ENCODE data around the gene SLC2A6. TPM values are rescaled to one million over a fixed set of nuclear protein-coding genes. Genes with fewer than 3 reads are reported as not detected.

Gene SLC2A6
- total and polyA plus RNA-seq, 2 donors from 2014 or later = 2.5 to 5.8 TPM

GRCh38 chr9:133517711-133518110, 38.8 kb upstream of the SLC2A6 start:
- DNase-seq = peak in 1 of 5 donors; percentile 37
- no peaks in the 10 kb centered on the region for H3K27me3 ChIP-seq (ENCODE audit: control insufficient read depth, insufficient read depth, low read length)
- FAIRE-seq = no peak
- H3K4me3 ChIP-seq (ENCODE audit: low read length in 3 of 3) = no peak overlapping the region
- H3K9ac ChIP-seq (ENCODE audit: low read length in 3 of 3) = no peak overlapping the region
- peaks cover 0 to 21% (median 9%) of the 10 kb centered on the region in 3 donors for H3K4me1 ChIP-seq (ENCODE audit: control insufficient read depth in 2 of 3, insufficient read depth in 2 of 3, low read depth in 1 of 3, low read length in 3 of 3)
- no peaks in the 10 kb centered on the region for H3K36me3 ChIP-seq (ENCODE audit: control insufficient read depth in 2 of 3, insufficient read depth in 3 of 3, low read length in 3 of 3)
- TF ChIP-seq, protein P1, sequence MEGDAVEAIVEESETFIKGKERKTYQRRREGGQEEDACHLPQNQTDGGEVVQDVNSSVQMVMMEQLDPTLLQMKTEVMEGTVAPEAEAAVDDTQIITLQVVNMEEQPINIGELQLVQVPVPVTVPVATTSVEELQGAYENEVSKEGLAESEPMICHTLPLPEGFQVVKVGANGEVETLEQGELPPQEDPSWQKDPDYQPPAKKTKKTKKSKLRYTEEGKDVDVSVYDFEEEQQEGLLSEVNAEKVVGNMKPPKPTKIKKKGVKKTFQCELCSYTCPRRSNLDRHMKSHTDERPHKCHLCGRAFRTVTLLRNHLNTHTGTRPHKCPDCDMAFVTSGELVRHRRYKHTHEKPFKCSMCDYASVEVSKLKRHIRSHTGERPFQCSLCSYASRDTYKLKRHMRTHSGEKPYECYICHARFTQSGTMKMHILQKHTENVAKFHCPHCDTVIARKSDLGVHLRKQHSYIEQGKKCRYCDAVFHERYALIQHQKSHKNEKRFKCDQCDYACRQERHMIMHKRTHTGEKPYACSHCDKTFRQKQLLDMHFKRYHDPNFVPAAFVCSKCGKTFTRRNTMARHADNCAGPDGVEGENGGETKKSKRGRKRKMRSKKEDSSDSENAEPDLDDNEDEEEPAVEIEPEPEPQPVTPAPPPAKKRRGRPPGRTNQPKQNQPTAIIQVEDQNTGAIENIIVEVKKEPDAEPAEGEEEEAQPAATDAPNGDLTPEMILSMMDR (IDR thresholded peaks at IDR 0.05; ENCODE audit: borderline replicate concordance, extremely low read depth, insufficient read depth) = no peak
- H3K27ac ChIP-seq (ENCODE audit: low read depth in 2 of 2, low read length in 2 of 2) = no peak overlapping the region
- intact Hi-C loops (cut with DNase I) = no loop called here
- H3K9me3 ChIP-seq (ENCODE audit: control insufficient read depth in 2 of 3, insufficient read depth in 1 of 3, low read length in 3 of 3) = no peaks in the 10 kb centered on the region

GRCh38 chr9:133516961-133517350, 38.1 kb upstream of the SLC2A6 start:
- TF ChIP-seq, protein P1 (IDR thresholded peaks at IDR 0.05; ENCODE audit: borderline replicate concordance, extremely low read depth, insufficient read depth) = no peak
- Histone ChIP-seq H3K4me3 (ENCODE audit: low read length in 3 of 3) (no peak overlapping the region), H3K27ac (ENCODE audit: low read depth in 2 of 2, low read length in 2 of 2) (no peak overlapping the region), H3K27me3 (ENCODE audit: control insufficient read depth, insufficient read depth, low read length) (no peaks in the 10 kb centered on the region), H3K9me3 (ENCODE audit: control insufficient read depth in 2 of 3, insufficient read depth in 1 of 3, low read length in 3 of 3) (no peaks in the 10 kb centered on the region), H3K36me3 (ENCODE audit: control insufficient read depth in 2 of 3, insufficient read depth in 3 of 3, low read length in 3 of 3) (no peaks in the 10 kb centered on the region), H3K9ac (ENCODE audit: low read length in 3 of 3) (no peak overlapping the region), H3K4me1 (ENCODE audit: control insufficient read depth in 2 of 3, insufficient read depth in 2 of 3, low read depth in 1 of 3, low read length in 3 of 3) (peaks cover 0 to 24% (median 9%) of the 10 kb centered on the region in 3 donors)
- intact Hi-C loops (cut with DNase I) = no loop called here
- FAIRE-seq = no peak
- DNase-seq = peak in 1 of 5 donors; percentile 39

- no peak overlapping the region for H3K4me3 ChIP-seq (ENCODE audit: low read length in 3 of 3)
- DNase-seq (peak in 1 of 5 donors; percentile 62), FAIRE-seq (no peak)
- H3K9me3 ChIP-seq (ENCODE audit: control insufficient read depth in 2 of 3, insufficient read depth in 1 of 3, low read length in 3 of 3) = no peaks in the 10 kb centered on the region
- H3K27me3 ChIP-seq (ENCODE audit: control insufficient read depth, insufficient read depth, low read length) = no peaks in the 10 kb centered on the region
- H3K4me1 ChIP-seq (ENCODE audit: control insufficient read depth in 2 of 3, insufficient read depth in 2 of 3, low read depth in 1 of 3, low read length in 3 of 3) = peaks cover 0 to 18% (median 9%) of the 10 kb centered on the region in 3 donors
- H3K27ac ChIP-seq (ENCODE audit: low read depth in 2 of 2, low read length in 2 of 2) = no peak overlapping the region
- H3K9ac ChIP-seq (ENCODE audit: low read length in 3 of 3) = no peak overlapping the region
- no peaks in the 10 kb centered on the region for H3K36me3 ChIP-seq (ENCODE audit: control insufficient read depth in 2 of 3, insufficient read depth in 3 of 3, low read length in 3 of 3)
- intact Hi-C loops (cut with DNase I) = no loop called here
- TF ChIP-seq, protein P1 (IDR thresholded peaks at IDR 0.05; ENCODE audit: borderline replicate concordance, extremely low read depth, insufficient read depth) = no peak
Measured at GRCh38 chr9:133516256-133516960, 37.5 kb upstream of the SLC2A6 start.

Data from kidney (tissue), 14 donors.